CD14-positive monocyte (primary cell): ENCODE results near the gene CENPP. TPM values are rescaled to one million over a fixed set of nuclear protein-coding genes. Genes with fewer than 3 reads are reported as not detected.
A peak's percentile ranks its signal among the peaks of the same experiment; 100 is the strongest.

Experiments used
- DNase-seq, 3 donors: peaks; one replicate each; pipeline ENCODE4 v3.0.0-alpha.2; 2011 to 2022
- H2AFZ ChIP-seq: 2 replicates; pipeline ENCODE4 v1.6.0; 2012; ENCODE audit warnings: mild to moderate bottlenecking, low read depth, low read length, inconsistent platforms; ENCODE audit not compliant: insufficient read depth, poor library complexity, severe bottlenecking
- H3K27ac ChIP-seq, 2 donors: 1 replicate in 1 of 2; 2 replicates in 1 of 2; pipeline ENCODE4 v1.5.1; 2012 to 2013; ENCODE audit warnings: low read length in 2 of 2, control low read depth in 1 of 2, inconsistent platforms in 1 of 2, low read depth in 1 of 2, mild to moderate bottlenecking in 1 of 2
- H3K27me3 ChIP-seq, 2 donors: one replicate each; pipeline versions ENCODE4 v1.6.0 to v1.6.1; 2011 to 2013; ENCODE audit warnings: low read length in 2 of 2; ENCODE audit not compliant: control insufficient read depth in 2 of 2, insufficient read depth in 2 of 2
- H3K36me3 ChIP-seq, 2 donors: replicated peaks in 1 of 2; 1 replicate in 1 of 2; 2 replicates in 1 of 2; pipeline versions ENCODE4 v1.5.1 to v1.6.1; 2012 to 2013; ENCODE audit warnings: low read length in 2 of 2, control low read depth in 1 of 2, inconsistent platforms in 1 of 2, mild to moderate bottlenecking in 1 of 2; ENCODE audit not compliant: insufficient read depth in 2 of 2, control insufficient read depth in 1 of 2
- H3K4me1 ChIP-seq, 2 donors: 1 replicate in 1 of 2; 2 replicates in 1 of 2; pipeline versions ENCODE4 v1.5.1 to v1.6.1; 2012 to 2013; ENCODE audit warnings: low read length in 2 of 2, control low read depth in 1 of 2, inconsistent platforms in 1 of 2, mild to moderate bottlenecking in 1 of 2, moderate library complexity in 1 of 2; ENCODE audit not compliant: insufficient read depth in 2 of 2, control insufficient read depth in 1 of 2
- H3K4me2 ChIP-seq: replicated peaks from 2 replicates; pipeline ENCODE3; 2012; ENCODE audit warnings: low read length, moderate library complexity, mild to moderate bottlenecking; ENCODE audit not compliant: poor library complexity, severe bottlenecking; ENCODE audit errors: extremely low read depth
- H3K4me3 ChIP-seq, 3 experiments: fragments of 200-600 bp in 1 of 3; sonication (generic) in 1 of 3; replicated peaks in 1 of 3; 1 replicate in 2 of 3; 2 replicates in 1 of 3; pipeline ENCODE4 v1.5.1; 2011 to 2013; ENCODE audit warnings: low read length in 3 of 3, mild to moderate bottlenecking in 3 of 3, control low read depth in 2 of 3, low read depth in 2 of 3, inconsistent platforms in 1 of 3, moderate library complexity in 1 of 3
- H3K79me2 ChIP-seq: 2 replicates; pipeline ENCODE4 v1.6.0; 2012; ENCODE audit warnings: mild to moderate bottlenecking, control low read depth, inconsistent platforms, low read length, moderate library complexity; ENCODE audit not compliant: insufficient read depth
- H3K9ac ChIP-seq: 2 replicates; pipeline ENCODE4 v1.6.0; 2017; ENCODE audit warnings: low read length, mild to moderate bottlenecking; ENCODE audit not compliant: insufficient read depth, poor library complexity, severe bottlenecking
- H3K9me3 ChIP-seq, 2 donors: replicated peaks in 1 of 2; 1 replicate in 1 of 2; 2 replicates in 1 of 2; pipeline versions ENCODE4 v1.5.1 to v1.6.1; 2012 to 2013; ENCODE audit warnings: low read length in 2 of 2, control low read depth in 1 of 2; ENCODE audit not compliant: control insufficient read depth in 1 of 2, insufficient read depth in 1 of 2
- H4K20me1 ChIP-seq: 2 replicates; pipeline ENCODE4 v1.6.0; 2012; ENCODE audit warnings: mild to moderate bottlenecking, low read length, control low read depth, moderate library complexity; ENCODE audit not compliant: insufficient read depth
- H3K27ac Mint-ChIP-seq, 7 donors: one replicate each; pipeline ENCODE4 v1.8.0; 2020; ENCODE audit warnings: mild to moderate bottlenecking in 7 of 7, mixed read lengths in 7 of 7, moderate library complexity in 6 of 7, inconsistent platforms in 2 of 7
- H3K27me3 Mint-ChIP-seq, 3 donors: one replicate each; pipeline ENCODE4 v1.8.0; 2021 to 2022; ENCODE audit warnings: low read depth in 3 of 3, mild to moderate bottlenecking in 3 of 3, mixed read lengths in 3 of 3, moderate library complexity in 3 of 3, inconsistent platforms in 1 of 3
- H3K36me3 Mint-ChIP-seq, 2 donors: one replicate each; pipeline ENCODE4 v1.8.0; 2020; ENCODE audit warnings: mixed read lengths in 2 of 2, inconsistent platforms in 1 of 2, mild to moderate bottlenecking in 1 of 2
- H3K4me1 Mint-ChIP-seq: one replicate; pipeline ENCODE4 v1.8.0; 2020; ENCODE audit warnings: mild to moderate bottlenecking, mixed read lengths
- H3K4me3 Mint-ChIP-seq, 2 donors: one replicate each; pipeline ENCODE4 v1.8.0; 2020; ENCODE audit warnings: mild to moderate bottlenecking in 2 of 2, mixed read lengths in 2 of 2, moderate library complexity in 1 of 2
- H3K9me3 Mint-ChIP-seq, 7 donors: one replicate each; pipeline ENCODE4 v1.8.0; 2020 to 2022; ENCODE audit warnings: mixed read lengths in 7 of 7, mild to moderate bottlenecking in 6 of 7, moderate library complexity in 6 of 7, inconsistent platforms in 2 of 7
- WGBS: methylation state at CpG from one replicate; pipeline ENCODE4 v1.1.5; 2013; ENCODE audit warnings: missing lambda C conversion rate; ENCODE audit not compliant: insufficient coverage; 5-methylcytosine and 5-hydroxymethylcytosine counted together
- intact Hi-C, 2 donors: fragments of 100-400 bp; cut with micrococcal nuclease; formaldehyde crosslinking; loops; one replicate each; pipeline versions ENCODE4 v1.15.0 to v1.15.1; 2023
- polyA plus RNA-seq, 3 donors: library from polyadenylated mRNA; depleted of rRNA in 1 of 3; unstranded in 2 of 3; stranded (reverse) in 1 of 3; fragments of 300-500 nt in 2 of 3; fragments of >200 nt in 1 of 3; fragmentation: Illumina TruSeq in 2 of 3; gene quantifications; 1 replicate in 2 of 3; 2 replicates in 1 of 3; pipeline ENCODE4 v1.2.3, GENCODE V29; 2012 to 2021
- TF ChIP-seq, protein P1 (sequence below): fragments of 200-600 bp; IDR thresholded peaks from one replicate; pipeline ENCODE4 v1.8.0; 2022; ENCODE audit warnings: antibody characterized with exemption, mild to moderate bottlenecking

Gene CENPP
- polyA plus RNA-seq, 3 donors = 0.50 to 1.1 (median 1.1) TPM

DNA sequence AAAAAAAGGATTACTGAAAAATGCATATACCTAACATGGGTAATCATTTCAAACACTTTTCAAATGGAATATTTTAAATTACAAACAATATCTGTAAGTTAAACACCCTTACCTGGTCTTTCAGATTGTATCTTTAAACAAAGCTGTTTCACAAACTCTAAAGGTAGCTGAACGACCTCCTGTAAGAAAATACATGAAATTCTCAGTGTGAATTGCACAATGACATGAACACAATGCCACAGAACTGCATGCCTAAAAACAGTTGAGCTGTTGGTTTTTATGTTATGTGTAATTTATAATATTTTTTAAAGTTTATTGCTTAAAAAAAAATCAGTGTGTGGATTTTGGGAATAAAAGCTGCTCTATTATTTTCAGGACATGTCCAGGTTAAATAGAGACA is 326.7 kb downstream of the CENPP start:
- Histone ChIP-seq H3K9me3 (no peaks in the 10 kb centered on the region), H3K27ac (no peak overlapping the region), H3K4me2 (no peak overlapping the region), H3K36me3 (peaks cover 75 to 99% of the 10 kb centered on the region in 2 donors), H3K9ac (no peak overlapping the region), H3K4me3 (no peak overlapping the region), H3K79me2 (no peaks in the 10 kb centered on the region), H2AFZ (no peak overlapping the region), H4K20me1 (no peaks in the 10 kb centered on the region), H3K27me3 (no peaks in the 10 kb centered on the region), H3K4me1 (no peaks in the 10 kb centered on the region)
- no peaks in the 10 kb centered on the region for H3K4me1 Mint-ChIP-seq
- H3K4me3 Mint-ChIP-seq = no peak overlapping the region
- H3K36me3 Mint-ChIP-seq = peaks cover 73 to 91% of the 10 kb centered on the region in 2 donors
- no peak for DNase-seq
- peaks cover 0 to 2% (median 2%) of the 10 kb centered on the region in 3 donors for H3K27me3 Mint-ChIP-seq
- H3K27ac Mint-ChIP-seq = peak overlapping the region in 1 of 7 donors; percentile 35
- WGBS = no CpG with 5 or more reads among the region's 1 CpG
- intact Hi-C loops = no loop called here
- no peaks in the 10 kb centered on the region for H3K9me3 Mint-ChIP-seq
- TF ChIP-seq, protein P1, sequence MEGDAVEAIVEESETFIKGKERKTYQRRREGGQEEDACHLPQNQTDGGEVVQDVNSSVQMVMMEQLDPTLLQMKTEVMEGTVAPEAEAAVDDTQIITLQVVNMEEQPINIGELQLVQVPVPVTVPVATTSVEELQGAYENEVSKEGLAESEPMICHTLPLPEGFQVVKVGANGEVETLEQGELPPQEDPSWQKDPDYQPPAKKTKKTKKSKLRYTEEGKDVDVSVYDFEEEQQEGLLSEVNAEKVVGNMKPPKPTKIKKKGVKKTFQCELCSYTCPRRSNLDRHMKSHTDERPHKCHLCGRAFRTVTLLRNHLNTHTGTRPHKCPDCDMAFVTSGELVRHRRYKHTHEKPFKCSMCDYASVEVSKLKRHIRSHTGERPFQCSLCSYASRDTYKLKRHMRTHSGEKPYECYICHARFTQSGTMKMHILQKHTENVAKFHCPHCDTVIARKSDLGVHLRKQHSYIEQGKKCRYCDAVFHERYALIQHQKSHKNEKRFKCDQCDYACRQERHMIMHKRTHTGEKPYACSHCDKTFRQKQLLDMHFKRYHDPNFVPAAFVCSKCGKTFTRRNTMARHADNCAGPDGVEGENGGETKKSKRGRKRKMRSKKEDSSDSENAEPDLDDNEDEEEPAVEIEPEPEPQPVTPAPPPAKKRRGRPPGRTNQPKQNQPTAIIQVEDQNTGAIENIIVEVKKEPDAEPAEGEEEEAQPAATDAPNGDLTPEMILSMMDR = no peak

DNA sequence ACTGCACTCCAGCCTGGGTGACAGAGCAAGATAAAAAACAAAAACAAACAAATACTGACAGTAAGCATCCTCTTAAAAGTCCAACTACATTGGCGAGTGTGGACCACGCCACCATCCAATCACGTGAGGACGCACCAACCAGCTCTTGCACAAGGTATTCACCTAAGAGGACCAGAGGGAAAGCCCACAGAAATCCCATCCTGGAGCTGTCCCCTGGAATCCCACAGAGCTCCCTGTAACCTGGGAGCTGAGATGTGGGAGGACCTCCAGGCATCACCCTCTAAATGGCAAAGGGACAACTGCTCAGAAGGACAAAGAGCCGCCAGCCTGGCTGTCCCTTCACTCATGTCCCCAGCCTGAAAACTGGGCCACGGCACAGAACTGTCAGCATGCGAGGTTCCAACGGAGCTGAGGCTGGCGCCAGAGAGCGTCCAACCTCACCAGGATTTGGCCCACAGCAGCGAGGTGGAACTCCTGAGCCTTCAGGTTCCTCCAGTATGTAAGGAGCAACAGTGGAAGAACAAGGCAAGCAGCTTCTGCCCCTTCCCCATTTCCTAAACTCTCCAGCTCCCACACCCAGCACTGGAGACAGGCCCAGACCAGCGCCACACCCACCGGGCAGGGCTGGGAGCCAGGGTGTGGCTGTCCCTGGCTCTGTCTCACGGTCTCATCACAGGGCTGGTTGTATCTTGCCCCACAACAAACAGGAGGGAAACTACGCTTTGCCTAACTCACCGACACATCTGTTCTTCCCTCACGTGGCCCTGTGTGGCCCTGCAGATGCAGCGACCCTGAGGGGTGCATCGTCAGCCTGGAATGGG is 328.9 kb downstream of the CENPP start:
- Histone ChIP-seq H4K20me1 (peaks cover 8% of the 10 kb centered on the region), H3K4me3 (no peak overlapping the region), H2AFZ (no peak overlapping the region), H3K9me3 (no peaks in the 10 kb centered on the region), H3K79me2 (peaks cover 5% of the 10 kb centered on the region), H3K36me3 (peaks cover 65 to 92% of the 10 kb centered on the region in 2 donors), H3K4me1 (no peaks in the 10 kb centered on the region), H3K4me2 (no peak overlapping the region), H3K27ac (no peak overlapping the region), H3K9ac (no peak overlapping the region), H3K27me3 (no peaks in the 10 kb centered on the region)
- Mint-ChIP-seq H3K4me3 (no peak overlapping the region), H3K27ac (no peak overlapping the region), H3K27me3 (peaks cover 0 to 2% (median 0%) of the 10 kb centered on the region in 3 donors), H3K9me3 (no peaks in the 10 kb centered on the region), H3K4me1 (no peaks in the 10 kb centered on the region), H3K36me3 (peaks cover 63 to 80% of the 10 kb centered on the region in 2 donors)
- WGBS = 96% methylated on average over 19 of the region's 19 CpGs
- intact Hi-C loops = no loop called here
- no peak for DNase-seq
- TF ChIP-seq, protein P1 = no peak
